Fibroblast of lung (primary cell): Measurements from ENCODE around the gene DNAJC28. TPM values are rescaled to one million over a fixed set of nuclear protein-coding genes. Genes with fewer than 3 reads are reported as not detected.

ENCODE experiments used
- DNase-seq, 2 donors: peaks; one replicate each; pipeline versions ENCODE4 v3.0.0 to v3.0.0-alpha.2; 2010; ENCODE audit warnings: low read depth in 2 of 2
- H2AFZ ChIP-seq: 2 replicates; pipeline ENCODE4 v1.5.1; 2012; ENCODE audit warnings: low read length, control low read depth, inconsistent platforms
- H3K27ac ChIP-seq: 2 replicates; pipeline ENCODE4 v1.5.1; 2011; ENCODE audit warnings: low read length, control low read depth; ENCODE audit not compliant: insufficient read depth
- H3K27me3 ChIP-seq: 2 replicates; pipeline ENCODE4 v1.5.1; 2011; ENCODE audit warnings: mild to moderate bottlenecking, low read length; ENCODE audit not compliant: control insufficient read depth, insufficient read depth
- H3K36me3 ChIP-seq: 2 replicates; pipeline ENCODE4 v1.5.1; 2011; ENCODE audit warnings: low read length; ENCODE audit not compliant: control insufficient read depth, insufficient read depth
- H3K4me1 ChIP-seq: 2 replicates; pipeline ENCODE4 v1.5.1; 2011; ENCODE audit warnings: low read length; ENCODE audit not compliant: control insufficient read depth, insufficient read depth; ENCODE audit errors: extremely low read depth
- H3K4me2 ChIP-seq: 2 replicates; pipeline ENCODE4 v1.5.1; 2011; ENCODE audit warnings: low read length, control low read depth; ENCODE audit not compliant: insufficient read depth; ENCODE audit errors: extremely low read depth
- H3K4me3 ChIP-seq, 4 experiments: fragments of 200-600 bp in 1 of 4; sonication (generic) in 1 of 4; replicated peaks in 1 of 4; 2 replicates each; pipeline ENCODE4 v1.5.1; 2011 to 2016; ENCODE audit warnings: low read length in 4 of 4, low read depth in 3 of 4, mild to moderate bottlenecking in 3 of 4, control low read depth in 2 of 4, inconsistent platforms in 1 of 4, mixed read lengths in 1 of 4; ENCODE audit not compliant: insufficient read depth in 1 of 4; ENCODE audit errors: control extremely low read depth in 1 of 4
- H3K79me2 ChIP-seq: 2 replicates; pipeline ENCODE4 v1.5.1; 2012; ENCODE audit warnings: mild to moderate bottlenecking, low read length, inconsistent platforms; ENCODE audit not compliant: control insufficient read depth, insufficient read depth
- H3K9ac ChIP-seq: 2 replicates; pipeline ENCODE4 v1.5.1; 2011; ENCODE audit warnings: mild to moderate bottlenecking, low read length, control low read depth; ENCODE audit not compliant: insufficient read depth
- H3K9me3 ChIP-seq: 2 replicates; pipeline ENCODE4 v1.5.1; 2012; ENCODE audit warnings: low read depth, low read length; ENCODE audit not compliant: control insufficient read depth, insufficient read depth
- H4K20me1 ChIP-seq: 2 replicates; pipeline ENCODE4 v1.5.1; 2011; ENCODE audit warnings: low read length; ENCODE audit not compliant: control insufficient read depth, insufficient read depth; ENCODE audit errors: extremely low read depth
- EZH2 ChIP-seq: IDR thresholded peaks from 2 replicates; pipeline ENCODE4 v1.5.1; 2012; ENCODE audit warnings: low read length, control low read depth, mild to moderate bottlenecking; ENCODE audit errors: missing control alignments
- polyA plus RNA-seq, 2 donors: library from polyadenylated mRNA; depleted of rRNA in 1 of 2; stranded (reverse) in 1 of 2; unstranded in 1 of 2; fragments of >200 nt; gene quantifications; 2 replicates each; pipeline ENCODE4 v1.2.1, GENCODE V29; 2011 to 2012; ENCODE audit warnings: missing spikeins in 1 of 2
- total RNA-seq: library from RNA; depleted of rRNA; stranded (reverse); fragments of >200 nt; gene quantifications from 2 replicates; pipeline ENCODE4 v1.2.1, GENCODE V29; 2014
- TF ChIP-seq, protein P1 (sequence below), 2 donors: IDR thresholded peaks in 1 of 2; conservative IDR thresholded peaks in 1 of 2; 1 replicate in 1 of 2; 2 replicates in 1 of 2; pipeline ENCODE4 v1.5.1; 2011 to 2012; ENCODE audit warnings: low read length in 2 of 2, control low read depth in 1 of 2, inconsistent platforms in 1 of 2, low read depth in 1 of 2, mild to moderate bottlenecking in 1 of 2

DNAJC28 gene
- total and polyA plus RNA-seq, 2 donors (not counting 1 experiment from before 2014, with no cell fraction given), result 2.1 to 2.3 TPM

- Histone ChIP-seq H3K27ac (no peak overlapping the region), H4K20me1 (no peaks in the 10 kb centered on the region), H3K27me3 (peaks cover 2% of the 10 kb centered on the region), H3K36me3 (no peaks in the 10 kb centered on the region), H3K9ac (no peak overlapping the region), H3K4me2 (no peak overlapping the region), H3K4me1 (no peaks in the 10 kb centered on the region), H3K9me3 (no peaks in the 10 kb centered on the region), H3K4me3 (no peak overlapping the region), H2AFZ (no peak overlapping the region), H3K79me2 (no peaks in the 10 kb centered on the region)
- DNase-seq, result no peak
- TF ChIP-seq EZH2, result no peak
- TF ChIP-seq, protein P1, sequence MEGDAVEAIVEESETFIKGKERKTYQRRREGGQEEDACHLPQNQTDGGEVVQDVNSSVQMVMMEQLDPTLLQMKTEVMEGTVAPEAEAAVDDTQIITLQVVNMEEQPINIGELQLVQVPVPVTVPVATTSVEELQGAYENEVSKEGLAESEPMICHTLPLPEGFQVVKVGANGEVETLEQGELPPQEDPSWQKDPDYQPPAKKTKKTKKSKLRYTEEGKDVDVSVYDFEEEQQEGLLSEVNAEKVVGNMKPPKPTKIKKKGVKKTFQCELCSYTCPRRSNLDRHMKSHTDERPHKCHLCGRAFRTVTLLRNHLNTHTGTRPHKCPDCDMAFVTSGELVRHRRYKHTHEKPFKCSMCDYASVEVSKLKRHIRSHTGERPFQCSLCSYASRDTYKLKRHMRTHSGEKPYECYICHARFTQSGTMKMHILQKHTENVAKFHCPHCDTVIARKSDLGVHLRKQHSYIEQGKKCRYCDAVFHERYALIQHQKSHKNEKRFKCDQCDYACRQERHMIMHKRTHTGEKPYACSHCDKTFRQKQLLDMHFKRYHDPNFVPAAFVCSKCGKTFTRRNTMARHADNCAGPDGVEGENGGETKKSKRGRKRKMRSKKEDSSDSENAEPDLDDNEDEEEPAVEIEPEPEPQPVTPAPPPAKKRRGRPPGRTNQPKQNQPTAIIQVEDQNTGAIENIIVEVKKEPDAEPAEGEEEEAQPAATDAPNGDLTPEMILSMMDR (conservative IDR thresholded peaks at IDR 0.05 in 1 of 2, IDR thresholded peaks at IDR 0.05 in 1 of 2; ENCODE audit: low read depth in 1 of 2, low read length in 2 of 2), result no peak
Measured at GRCh38 chr21:33496345-33496744, 4.8 kb upstream of the DNAJC28 start.

GRCh38 chr21:33495743-33496142 lies 4.2 kb upstream of the DNAJC28 start:
- TF ChIP-seq, protein P1 (conservative IDR thresholded peaks at IDR 0.05 in 1 of 2, IDR thresholded peaks at IDR 0.05 in 1 of 2; ENCODE audit: low read depth in 1 of 2, low read length in 2 of 2), result no peak
- TF ChIP-seq EZH2, result no peak
- H3K27ac ChIP-seq, result no peak overlapping the region
- no peaks in the 10 kb centered on the region for H3K36me3 ChIP-seq
- H3K27me3 ChIP-seq, result peaks cover 2% of the 10 kb centered on the region
- peaks cover under 1% of the 10 kb centered on the region for H3K4me1 ChIP-seq
- H3K4me2 ChIP-seq, result no peak overlapping the region
- no peaks in the 10 kb centered on the region for H3K9me3 ChIP-seq
- H3K79me2 ChIP-seq, result no peaks in the 10 kb centered on the region
- H3K4me3 ChIP-seq, result no peak overlapping the region
- no peak overlapping the region for H3K9ac ChIP-seq
- no peak overlapping the region for H2AFZ ChIP-seq
- H4K20me1 ChIP-seq, result no peaks in the 10 kb centered on the region
- DNase-seq, result no peak

- Histone ChIP-seq H3K4me1 (peaks cover 2% of the 10 kb centered on the region), H3K4me2 (no peak overlapping the region), H3K27ac (no peak overlapping the region), H3K27me3 (peaks cover 2% of the 10 kb centered on the region), H3K9ac (no peak overlapping the region), H3K4me3 (no peak overlapping the region), H3K79me2 (no peaks in the 10 kb centered on the region), H3K36me3 (no peaks in the 10 kb centered on the region), H2AFZ (no peak overlapping the region), H4K20me1 (no peaks in the 10 kb centered on the region), H3K9me3 (no peaks in the 10 kb centered on the region)
- TF ChIP-seq EZH2, result no peak
- TF ChIP-seq, protein P1 (conservative IDR thresholded peaks at IDR 0.05 in 1 of 2, IDR thresholded peaks at IDR 0.05 in 1 of 2; ENCODE audit: low read depth in 1 of 2, low read length in 2 of 2), result no peak
- DNase-seq, result no peak
Measured at GRCh38 chr21:33493756-33494155, 2.2 kb upstream of the DNAJC28 start.
